HG02970 (cell line): Measurements from ENCODE around the gene PHB1.
"Not testable (repeated sequence)": the region's sequence is repeated elsewhere in the genome, so short reads cannot be mapped to it uniquely, and the experiment has no call there.

Experiments used
- ATAC-seq: cut with Tn5 transposase; IDR thresholded peaks from one replicate; pipeline ENCODE4 v1.9.1; 2021; ENCODE audit warnings: mild to moderate bottlenecking, moderate library complexity, moderate number of reproducible peaks; ENCODE audit not compliant: unreplicated experiment, low FRiP score

The PHB1 gene

DNA sequence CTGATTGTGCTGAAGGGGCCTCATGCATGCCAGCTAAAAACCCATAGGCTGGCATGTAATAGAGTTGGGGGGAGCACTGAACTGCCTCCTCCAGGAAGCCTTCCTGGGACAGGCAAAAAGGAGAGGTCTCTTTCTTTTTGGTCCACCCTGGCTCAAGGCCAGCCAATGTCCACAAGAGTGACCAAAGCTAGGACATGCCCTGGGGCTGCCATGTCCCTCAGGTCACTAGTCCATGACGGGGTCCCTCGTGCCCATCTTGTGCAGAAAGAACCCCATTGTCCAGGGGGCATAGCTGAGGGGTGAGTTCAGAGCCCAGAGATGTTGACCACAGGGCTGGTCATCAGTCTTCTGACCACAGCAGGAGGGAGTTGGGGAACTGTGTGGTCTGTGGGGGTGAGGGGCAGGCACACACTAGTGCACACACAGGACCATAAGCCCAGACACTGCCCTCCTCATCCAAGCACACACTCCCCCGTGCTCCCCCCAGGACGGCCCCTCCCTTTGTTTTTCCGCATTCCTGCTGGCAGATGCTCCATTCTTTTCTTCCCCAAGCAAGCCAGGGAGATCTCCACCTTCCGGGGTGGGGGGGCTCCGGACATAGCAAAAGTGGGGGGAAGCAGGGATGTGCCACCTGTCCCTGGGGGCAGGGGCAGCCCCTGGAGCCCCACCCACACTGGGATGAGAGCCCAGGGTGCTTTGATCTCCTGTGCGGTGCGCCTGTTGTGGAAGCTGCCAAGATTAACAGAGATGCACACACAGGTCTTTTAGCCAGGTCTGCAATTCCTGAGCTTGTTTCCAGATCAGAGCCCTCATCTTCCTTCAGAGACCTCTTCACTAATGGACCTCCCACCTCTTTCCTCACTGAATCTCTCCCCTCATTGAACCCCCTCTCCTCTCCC is 25.2 kb upstream of the PHB1 start:
- no peak for ATAC-seq

DNA sequence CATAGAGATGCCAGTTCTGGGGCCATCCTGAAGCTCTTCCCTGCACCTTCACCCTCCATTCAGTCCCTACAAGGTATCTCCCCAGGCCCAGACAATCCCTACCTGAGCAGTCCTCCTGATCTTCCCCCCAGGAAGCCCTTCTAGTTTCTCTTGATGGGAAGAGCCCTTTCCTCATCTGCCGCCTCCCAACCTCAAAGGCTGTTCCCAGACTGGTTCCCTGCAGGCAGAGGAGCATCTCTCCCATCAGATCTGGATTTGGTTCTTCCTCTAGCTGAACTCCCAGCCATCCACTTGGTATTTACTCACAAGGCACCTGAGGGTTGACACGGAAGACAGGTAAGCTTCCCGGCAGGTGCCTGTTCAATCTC is 24.6 kb upstream of the PHB1 start:
- ATAC-seq: no peak

DNA sequence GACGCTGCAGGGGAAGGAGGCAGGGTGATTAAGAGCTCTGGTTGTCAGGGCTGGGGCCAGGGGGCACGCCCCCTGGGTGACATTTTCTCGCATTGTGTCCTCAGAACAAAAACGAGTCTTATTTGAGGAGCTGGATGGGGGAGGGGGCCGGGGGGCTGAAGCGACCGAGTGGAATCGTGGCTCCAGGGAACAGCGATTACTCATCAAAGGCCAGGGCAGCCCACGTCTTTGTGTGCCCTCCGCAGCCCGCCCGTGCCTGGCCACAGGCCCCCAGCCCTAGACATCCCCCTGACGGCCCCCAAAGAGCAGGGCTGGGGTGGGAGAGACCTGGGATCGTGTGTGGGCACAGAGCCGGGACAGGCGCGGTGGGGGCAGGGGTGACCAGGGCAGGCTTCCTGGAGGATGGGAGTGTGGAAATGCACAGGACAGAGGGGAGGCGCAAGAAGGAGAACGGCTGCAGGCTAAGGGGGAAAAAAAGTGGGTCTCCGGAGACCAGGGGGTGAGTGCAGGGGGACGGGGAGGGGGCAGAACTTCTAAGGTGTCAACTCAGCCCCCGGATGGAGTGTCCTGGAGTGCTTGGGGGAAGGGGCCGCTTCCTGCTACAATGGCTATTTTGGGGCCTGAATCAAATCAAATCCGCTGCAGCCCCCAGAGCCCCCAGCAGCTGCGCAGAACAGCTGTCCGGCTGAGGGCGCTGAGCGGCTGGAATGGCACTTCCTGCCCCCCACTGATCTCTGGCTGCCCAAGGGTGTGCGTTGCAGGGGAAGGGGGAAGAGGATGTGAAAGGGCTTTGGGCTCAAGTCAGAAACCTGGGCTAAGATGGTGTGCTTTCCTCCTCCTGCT is 24.0 kb upstream of the PHB1 start:
- ATAC-seq: no peak

DNA sequence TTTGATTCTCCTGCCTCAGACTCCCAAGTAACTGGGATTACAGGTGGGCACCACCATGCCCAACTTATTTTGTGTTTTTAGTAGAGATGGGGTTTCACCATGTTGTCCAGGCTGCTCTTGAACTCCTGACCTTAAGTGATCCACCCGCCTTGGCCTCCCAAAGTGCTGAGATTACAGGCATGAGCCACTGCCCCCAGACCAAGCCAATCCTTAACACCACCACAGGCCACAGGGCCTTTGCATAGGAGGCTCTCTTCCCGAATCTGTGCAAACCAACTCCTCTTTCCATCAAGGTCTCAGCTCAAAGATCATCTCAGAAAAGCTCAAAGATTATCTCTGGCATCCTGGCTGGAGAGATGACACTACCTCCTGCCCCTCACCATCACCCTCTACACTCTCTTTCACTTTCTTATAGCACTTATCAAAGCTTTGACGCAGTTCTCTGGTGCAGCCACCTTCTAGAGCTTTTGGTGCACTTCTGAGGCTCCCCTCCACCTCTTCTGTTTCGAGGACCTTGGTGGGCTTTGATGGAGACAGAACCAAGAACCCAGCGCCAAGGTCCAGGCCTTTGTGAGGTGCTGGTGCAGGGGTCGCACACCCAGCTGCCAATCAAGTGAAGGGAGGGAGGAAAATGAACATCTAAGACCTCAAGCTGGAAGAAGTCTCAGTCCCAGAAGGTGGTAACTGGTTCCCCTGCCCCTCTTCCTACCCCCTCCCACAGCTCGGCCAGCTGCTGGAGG is 23.2 kb upstream of the PHB1 start:
- ATAC-seq: no peak

DNA sequence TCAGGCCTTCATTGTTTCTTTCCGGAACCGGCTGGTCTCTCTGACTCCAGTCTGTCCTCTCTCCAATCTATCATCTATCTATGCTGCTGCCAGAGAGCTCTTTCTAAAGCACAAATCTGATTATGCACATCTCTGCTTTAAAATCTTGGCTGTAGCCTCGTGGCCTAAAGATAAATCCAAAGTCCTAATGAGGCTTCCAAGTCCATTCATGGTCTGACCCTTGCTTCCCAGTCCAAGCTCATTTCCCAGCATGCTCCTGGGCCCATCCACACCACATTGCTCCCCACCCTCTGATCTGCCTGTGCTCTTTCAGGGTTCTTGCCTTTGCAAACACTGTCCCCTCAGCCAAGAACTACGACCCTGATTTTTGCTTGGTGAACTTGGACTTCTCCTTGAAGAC is 21.5 kb upstream of the PHB1 start:
- ATAC-seq: no peak

DNA sequence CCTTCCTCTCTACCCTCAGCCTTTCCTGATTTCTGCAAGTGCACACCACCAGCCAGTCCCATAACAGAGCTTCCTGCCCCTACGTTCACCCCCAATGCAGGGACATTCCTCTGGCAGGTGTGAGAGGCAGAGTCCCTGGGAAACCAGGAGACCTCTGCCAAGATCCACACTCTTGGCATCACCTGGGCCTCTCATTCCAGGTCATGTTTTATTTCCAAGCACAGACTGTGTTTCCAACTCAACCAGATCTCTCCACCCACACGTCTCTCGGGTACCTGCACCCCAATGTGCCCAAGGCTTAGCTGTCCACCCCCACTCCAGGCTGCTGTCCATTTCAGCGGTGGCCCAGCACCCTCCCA is 21.0 kb upstream of the PHB1 start:
- no peak for ATAC-seq

DNA sequence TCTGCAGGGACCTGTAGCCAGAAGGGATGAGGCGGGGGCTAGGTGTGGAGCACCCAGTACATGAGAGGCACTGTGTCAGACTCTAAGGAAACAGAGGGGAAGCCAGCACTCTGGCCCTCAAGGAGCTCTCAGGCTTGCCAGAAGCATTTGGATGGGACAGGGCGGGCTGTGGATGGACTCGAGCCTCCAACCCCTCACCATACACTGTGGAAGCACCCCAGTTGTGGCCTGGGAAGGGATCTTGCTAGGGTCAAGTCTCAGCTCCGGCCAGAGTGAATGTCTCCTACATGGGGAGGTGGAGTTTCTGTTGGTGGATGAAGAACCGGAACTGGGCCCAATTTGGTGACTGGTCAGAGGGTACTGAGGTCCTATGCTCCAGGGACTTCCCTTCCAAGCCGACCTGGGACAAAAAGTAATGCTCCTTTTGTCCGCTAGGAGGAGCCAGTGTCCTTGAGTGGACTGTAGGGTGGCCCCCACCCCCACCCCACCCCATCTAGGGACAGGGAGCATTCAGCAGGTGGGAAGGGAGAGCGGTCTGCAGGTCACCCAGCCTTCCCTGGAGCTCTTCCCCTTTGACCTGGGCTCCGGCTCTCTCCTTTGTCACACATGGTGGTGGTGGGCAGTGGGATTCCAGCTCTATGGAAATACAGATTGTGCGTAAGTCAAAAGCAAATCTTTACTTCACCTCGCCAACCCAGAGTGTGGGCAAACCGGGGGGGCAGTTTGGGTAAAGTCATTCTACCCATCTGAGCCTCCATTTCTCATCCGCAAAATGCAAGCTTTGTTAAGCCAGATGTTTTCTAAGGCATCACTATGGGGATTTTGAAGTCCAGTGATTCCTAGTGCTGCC is 20.4 kb upstream of the PHB1 start:
- ATAC-seq: no peak

DNA sequence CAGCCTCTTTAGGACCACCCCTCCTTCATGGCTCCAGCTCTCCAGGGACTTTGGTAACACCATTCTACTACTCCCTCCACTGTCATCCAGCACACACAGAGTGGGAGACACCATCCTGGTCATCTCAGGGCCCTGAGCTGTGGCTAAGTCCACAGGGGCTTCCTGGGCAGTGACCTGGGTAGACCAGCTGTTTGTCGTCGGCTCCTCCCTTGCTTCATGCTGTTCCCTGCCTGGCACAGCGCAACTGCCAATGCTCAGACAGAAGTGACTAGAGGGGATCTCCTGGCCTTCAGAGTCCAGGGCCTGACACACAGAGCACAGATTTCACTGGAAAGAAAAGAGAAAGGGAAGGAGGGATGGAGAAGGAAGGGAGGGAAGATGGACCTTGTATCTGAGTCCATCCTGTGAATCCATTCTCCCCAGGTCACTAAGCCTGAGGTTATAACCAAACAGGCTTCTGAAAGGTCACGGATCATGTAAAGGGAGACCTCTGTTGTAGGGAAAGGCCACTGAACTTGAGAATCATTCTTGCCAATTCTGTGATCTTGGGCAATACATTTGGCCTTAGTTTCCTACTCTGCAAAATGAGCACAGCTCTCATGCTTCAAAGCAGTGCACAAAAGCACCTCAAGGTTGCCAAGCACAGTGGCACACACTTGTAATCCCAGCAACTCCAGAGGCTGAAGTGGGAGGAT is 18.5 kb upstream of the PHB1 start:
- no peak for ATAC-seq

DNA sequence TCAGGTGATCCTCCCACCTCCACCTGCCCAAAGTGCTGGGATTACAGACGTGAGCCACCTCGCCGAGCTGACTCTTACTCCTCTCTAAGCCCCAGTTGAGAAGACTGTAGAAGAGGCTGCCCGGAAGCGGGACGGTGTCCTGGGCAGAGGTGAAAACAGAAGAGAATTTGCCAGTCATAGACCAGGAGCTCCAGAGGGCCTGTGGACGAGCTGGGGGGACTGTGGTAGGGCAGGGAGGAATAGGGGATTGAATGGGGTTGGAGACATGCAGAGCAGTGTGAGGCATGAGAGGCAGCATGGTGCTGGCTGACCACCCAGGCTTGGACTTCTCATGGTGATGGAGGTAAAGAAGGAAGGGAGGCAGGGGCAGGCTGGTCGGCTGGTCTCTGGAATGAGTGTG is 17.1 kb upstream of the PHB1 start:
- no peak for ATAC-seq

DNA sequence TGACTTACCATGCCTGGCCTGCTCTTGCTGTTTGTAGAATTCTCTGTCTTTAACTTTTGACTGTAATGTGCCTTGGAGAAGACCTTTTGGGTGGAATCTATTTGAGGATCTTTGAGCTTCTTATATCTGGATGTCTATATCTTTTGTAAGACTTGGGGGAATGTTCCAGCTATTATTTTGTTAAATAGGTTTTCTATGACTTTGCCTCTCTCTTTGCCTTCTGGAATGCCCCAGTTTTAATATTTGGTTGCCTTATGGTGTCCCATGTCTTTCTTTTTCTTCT is 10.3 kb upstream of the PHB1 start:
- no peak for ATAC-seq

DNA sequence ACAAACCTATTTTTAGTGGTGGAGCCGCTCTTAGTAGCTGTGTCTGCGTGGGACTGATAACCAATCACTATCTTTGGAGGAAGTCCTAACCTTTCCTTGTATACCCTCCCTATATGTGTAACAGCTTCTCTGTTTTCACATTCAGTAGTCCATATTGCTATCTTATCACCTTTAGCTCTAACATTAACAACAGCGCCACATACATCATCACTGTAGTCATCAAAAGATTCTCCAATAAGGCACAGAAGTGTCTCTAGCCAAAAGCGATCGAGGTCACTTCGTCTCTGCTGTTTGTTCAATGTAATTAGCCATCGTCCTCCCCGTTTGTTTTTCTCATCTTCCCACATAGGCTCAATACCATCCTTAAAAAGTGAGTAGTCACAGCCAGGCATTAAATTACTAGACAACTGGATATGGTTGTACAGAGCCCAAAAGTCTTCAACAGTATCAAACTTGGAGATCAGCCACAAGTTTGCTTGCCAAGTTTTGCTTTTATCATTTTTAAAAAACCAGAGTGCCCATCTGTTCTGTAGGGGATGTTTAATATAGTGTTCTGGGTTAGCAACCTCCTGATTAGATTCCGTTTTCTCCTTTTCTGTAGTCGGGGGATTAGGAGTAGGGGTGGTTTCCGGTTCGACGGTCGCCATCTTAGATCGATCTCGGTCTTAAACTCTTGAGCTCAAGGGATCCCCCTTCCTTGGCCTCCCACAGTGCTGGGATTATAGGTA is 9.8 kb upstream of the PHB1 start:
- not testable (repeated sequence) for ATAC-seq

DNA sequence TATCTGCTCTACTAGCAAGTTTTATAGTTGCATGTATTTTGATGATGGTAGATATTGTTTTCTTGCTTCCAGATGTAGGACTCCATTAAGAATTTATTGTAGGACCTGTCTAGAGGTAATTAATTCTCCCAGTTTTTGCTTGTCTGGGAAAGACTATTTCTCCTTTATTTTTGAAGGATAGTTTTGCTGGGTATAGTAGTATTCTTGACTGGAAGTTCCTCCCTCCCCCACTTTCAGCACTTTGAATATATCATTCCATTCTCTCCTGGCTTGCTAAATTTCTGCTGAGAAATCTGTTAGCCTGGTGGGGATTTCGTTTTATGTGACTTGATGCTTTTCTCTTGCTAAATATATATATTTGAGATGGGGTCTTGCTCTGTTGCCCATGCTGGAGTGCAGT is 8.0 kb upstream of the PHB1 start:
- no peak for ATAC-seq

DNA sequence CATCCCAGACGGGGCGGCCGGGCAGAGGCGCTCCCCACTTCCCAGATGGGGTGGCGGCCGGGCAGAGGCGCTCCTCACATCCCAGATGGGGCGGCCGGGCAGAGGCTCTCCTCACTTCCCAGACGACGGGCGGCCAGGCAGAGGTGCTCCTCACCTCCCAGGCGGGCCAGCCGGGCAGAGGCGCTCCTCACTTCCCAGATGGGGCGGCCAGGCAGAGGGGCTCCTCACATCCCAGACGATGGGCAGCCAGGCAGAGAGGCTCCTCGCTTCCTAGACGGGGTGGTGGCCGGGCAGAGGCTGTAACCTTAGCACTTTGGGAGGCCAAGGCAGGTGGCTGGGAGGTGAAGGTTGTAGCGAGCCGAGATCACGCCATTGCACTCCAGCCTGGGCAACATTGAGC is 5.1 kb upstream of the PHB1 start:
- not testable (repeated sequence) for ATAC-seq

DNA sequence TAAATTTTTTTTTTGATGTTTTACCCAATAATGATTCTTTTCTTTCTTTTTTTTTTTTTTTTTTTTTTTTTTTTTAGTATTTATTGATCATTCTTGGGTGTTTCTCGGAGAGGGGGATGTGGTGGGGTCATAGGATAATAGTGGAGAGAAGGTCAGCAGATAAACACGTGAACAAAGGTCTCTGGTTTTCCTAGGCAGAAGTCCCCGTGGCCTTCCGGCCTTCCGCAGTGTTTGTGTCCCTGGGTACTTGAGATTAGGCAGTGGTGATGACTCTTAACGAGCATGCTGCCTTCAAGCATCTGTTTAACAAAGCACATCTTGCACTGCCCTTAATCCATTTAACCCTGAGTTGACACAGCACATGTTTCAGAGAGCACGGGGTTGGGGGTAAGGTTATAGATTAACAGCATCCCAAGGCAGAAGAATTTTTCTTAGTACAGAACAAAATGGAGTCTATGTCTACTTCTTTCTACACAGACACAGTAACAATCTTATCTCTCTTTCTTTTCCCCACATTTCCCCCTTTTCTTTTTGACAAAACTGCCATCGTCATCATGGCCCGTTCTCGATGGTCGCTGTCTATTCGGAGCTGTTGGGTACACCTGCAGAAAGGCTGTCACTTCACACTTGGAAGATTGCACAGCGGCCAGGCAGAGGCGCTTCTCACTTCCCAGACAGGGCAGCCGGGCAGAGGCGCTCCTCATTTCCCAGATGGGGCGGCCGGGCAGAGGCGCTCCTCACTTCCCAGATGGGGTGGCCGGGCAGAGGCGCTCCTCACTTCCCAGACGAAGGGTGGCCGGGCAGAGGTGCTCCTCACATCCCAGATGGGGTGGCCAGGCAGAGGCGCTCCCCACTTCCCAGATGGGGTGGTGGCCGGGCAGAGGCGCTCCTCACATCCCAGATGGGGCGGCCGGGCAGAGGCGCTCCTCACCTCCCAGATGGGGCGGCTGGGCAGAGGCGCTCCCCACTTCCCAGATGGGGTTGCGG is 4.4 kb upstream of the PHB1 start:
- ATAC-seq: not testable (repeated sequence)

DNA sequence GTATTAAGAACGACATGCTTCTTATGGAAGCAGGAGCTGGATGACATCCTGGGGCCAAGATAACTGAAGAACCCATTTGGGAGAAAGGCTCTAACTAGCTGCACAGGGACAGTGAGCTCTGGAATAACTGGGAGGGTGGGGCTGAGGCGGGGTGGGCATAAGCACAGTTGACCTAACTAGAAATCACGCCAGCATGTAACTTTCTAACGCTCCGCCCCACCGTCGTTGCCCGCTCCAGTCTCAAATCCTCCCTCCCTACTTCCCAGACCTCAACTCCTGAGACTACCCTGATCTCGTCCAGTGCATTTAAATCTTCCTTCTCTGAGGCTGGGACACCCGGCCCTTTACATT is 436 bp downstream of the PHB1 start:
- peak; percentile 3 for ATAC-seq

DNA sequence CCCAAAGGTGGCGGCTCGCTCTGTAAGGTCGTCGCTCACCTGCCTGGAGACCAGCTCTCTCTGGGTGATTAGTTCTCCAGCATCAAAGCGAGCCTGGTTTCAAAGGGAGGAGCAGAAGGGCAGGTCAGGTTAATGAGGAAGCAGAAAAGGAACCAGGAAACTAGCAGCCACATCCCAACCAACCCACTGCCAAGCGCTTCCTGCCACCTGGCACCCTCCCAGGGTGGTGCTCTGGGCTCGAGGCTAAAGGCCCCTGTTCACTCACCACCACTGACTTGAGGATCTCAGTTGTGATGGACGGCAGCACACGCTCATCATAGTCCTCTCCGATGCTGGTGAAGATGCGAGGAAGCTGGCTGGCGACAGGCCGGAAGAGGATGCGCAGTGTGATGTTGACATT is 5.6 kb downstream of the PHB1 start:
- no peak for ATAC-seq

DNA sequence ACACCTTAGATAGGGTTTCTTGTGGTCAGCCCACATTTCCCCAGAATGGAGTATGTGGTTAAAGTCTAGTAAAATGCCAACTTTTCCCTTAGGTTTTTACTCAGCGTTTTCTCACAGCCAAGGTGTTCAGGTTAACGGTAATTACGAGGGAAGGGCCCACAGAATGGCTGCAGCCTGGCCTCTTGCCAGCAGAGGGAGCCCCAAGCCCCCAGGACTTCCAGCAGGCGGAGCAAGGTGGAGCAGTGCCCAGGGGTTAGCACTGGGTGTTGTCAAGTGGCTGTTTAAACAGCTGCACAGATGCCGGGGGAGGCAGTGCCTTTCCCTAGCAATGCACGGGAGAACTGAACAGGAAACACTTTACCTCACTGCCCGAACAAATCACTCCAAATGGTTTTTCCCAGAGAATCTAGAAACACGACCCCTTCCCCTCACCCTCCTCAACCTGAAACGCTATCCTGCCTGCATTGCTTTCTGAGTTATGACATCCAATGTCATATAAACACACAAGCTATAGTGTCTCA is 6.6 kb downstream of the PHB1 start:
- ATAC-seq: no peak

DNA sequence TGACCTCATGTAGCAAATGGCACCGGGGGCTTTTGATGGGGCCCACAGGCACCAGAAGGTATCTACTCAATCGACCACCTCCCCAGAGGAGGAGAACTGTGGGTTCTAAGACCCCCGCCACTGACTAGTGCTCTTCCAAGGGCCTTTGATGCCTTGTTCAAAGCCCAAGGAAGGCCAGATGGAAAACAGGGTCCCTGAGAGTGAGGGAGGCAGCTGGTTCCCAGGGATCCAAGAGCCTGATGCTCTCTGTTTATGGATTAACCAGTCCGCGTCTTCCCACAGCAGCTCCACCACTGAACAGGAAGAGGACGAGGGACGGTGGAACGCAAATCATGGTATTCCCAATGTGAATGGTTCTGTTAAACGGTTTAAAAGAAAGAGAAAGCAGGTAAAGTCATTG is 7.6 kb downstream of the PHB1 start:
- no peak for ATAC-seq
